GM19468 (cell line): ENCODE measurements around the gene FBXL7.

ENCODE experiments used
- ATAC-seq: cut with Tn5 transposase; IDR thresholded peaks from one replicate; pipeline ENCODE4 v1.9.1; 2021; ENCODE audit warnings: mild to moderate bottlenecking, moderate library complexity, moderate number of reproducible peaks; ENCODE audit not compliant: unreplicated experiment; ENCODE audit errors: extremely low read depth

Gene FBXL7

DNA sequence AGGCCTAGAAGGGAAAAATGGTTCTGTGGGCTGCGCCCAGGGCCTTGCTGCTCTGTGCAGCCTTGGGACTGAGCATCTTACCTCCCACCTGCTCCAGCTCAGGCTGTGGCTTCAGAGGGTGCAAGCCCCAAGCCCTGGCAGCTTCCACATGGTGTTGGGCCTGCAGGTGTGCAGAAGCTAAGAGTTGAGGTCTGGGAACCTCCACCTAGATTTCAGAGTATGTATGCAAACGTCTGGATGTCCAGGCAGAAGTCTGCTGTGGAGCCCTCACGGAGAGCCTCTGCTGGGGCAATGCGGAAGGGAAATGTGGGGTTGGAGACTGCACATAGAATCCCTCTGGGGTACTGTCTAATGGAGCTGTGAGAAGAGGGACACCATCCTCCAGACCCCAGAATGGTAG is 36.0 kb downstream of the FBXL7 start:
- no peak for ATAC-seq

GRCh38 chr5:15538516-15538915 is 38.5 kb downstream of the FBXL7 start:
- ATAC-seq, result no peak

- ATAC-seq, result no peak
These were observed 40.0 kb downstream of the FBXL7 start for GRCh38 chr5:15539951-15540350.

DNA sequence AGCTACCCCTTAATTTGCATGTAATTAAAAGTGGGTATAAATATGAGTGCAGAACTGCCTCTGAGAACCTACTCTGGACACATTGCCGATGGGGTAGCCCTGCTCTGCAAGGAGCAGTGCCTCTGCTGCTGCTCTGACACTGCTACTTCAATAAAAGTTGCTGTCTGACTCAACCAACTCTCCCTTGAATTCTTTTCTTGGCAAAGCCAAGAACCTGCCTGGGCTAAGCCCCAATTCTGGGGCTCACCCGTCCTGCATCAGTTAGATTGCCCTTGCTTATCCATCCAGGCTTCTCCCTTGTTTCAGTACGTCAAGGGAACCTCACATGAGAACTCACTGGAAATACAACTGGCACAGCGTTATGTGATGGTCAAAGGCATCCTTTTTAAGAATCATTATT is 44.1 kb downstream of the FBXL7 start:
- no peak for ATAC-seq

DNA sequence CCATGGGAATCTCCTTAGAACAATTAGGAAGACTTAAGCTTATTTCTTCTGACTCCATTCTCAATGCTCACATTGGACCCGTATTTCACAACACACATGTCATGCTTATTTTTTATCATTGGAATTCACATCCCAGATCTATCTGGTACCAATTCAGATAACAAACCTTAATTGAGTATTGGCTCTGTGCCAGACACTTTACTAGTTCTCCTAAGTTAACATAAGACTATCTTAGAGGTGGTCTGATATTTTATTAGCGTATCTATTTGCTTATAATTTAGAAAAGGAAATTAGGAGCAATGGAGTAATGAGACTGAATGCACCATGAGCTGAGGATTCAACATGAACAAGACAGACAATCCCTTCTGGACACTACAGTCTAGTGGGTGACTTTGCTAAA is 45.1 kb downstream of the FBXL7 start:
- no peak for ATAC-seq

GRCh38 chr5:15547261-15547839 is 47.4 kb downstream of the FBXL7 start:
- ATAC-seq, result no peak

DNA sequence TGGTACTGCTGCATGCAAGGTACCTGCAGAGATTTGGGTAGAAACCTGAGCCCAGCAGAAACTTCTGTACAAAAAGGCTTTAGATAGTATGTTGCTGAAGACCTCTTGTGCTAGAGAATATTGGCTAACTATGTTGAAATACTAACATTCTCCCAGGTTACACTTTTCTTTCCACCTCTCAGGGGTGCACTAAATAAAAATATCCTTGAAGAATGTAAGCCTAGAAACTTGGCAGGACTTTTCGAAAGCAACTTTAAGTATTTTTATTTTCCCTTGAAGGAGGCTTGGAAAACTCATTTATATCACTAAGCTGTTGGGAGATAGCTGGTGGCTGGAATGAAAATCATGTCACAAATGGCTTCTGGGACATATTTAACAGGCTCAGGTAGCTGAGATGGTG is 50.0 kb downstream of the FBXL7 start:
- ATAC-seq, result no peak

GRCh38 chr5:15550502-15551112 is 50.6 kb downstream of the FBXL7 start:
- no peak for ATAC-seq

DNA sequence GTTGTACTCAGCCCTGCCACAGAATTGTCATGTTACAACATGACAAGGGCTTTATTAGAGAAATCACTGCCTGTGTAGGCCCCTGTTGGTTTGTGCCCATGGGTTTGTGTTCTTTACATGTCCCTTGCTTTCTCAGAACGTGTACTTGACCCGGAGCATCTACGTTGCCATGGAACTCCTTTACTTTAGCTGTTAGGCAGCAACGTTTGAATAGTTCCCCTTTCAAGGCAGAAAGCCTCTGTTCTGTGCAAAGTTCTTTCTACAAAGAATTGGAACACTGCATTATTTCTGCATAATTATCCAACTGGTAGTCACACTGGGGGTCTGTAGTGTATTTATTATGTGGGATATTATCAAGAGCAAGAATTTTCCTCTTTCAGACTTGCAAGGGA is 51.1 kb downstream of the FBXL7 start:
- no peak for ATAC-seq

DNA sequence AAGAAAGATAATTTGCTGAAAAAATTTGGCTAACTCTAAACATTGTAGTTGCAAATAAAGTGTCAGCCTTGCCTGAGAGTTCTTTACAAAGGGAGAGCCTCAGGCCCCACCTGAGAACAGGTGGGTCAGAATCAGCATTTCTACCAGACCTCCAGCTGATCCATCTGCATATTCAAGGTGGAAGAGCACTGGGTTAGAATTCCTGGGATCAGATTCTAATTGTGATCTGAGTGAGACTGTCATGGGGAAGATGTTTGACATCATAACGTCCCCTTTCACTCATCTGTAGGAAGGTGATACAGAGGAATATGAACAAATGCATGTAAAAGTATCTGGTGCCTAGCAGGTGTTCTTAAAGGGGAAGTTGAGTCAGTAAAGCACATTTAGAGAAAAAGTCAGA is 54.6 kb downstream of the FBXL7 start:
- ATAC-seq, result no peak

GRCh38 chr5:15555176-15555575 is 55.2 kb downstream of the FBXL7 start:
- no peak for ATAC-seq

DNA sequence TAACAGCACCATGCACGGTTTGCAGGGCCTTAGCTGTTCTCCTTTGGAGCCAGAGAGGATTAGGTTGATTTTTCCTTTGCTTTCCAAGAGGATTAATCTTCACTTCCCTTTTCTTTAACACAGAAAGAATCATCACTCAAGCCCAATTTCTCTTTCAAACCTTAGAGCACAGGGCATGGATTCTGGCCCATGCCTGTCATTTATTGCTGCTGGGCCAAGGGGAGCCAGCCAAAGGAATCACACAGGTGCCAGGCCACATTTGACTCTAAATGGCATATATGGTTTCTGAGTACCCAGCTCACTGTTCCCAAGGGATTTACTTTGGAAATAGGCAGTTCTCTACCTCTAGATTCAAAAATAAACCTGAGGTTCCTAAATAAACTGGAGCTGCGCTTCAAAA is 58.3 kb downstream of the FBXL7 start:
- no peak for ATAC-seq

- ATAC-seq, result no peak
These were observed 58.7 kb downstream of the FBXL7 start for GRCh38 chr5:15558681-15559080.

DNA sequence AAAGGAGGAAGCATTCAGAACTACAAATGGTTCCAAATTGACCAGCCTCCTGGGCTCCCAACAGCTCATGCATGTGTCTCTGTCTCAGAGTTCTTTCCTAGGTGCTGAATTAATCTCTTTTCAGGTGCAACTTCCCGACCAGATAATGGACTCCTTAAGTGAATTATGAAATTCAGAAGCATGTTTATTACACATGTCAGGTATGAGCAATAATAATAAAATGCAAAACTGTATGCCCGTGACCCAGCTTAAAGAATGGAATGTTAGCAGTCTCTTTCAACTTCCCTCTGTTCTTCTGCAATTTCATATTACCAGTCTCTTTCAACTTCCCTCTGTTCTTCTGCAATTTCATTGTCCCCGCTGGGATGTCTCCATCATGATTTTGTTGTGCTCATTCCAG is 60.4 kb downstream of the FBXL7 start:
- ATAC-seq, result no peak

- no peak for ATAC-seq
These were observed 64.5 kb downstream of the FBXL7 start for GRCh38 chr5:15564523-15564922.

DNA sequence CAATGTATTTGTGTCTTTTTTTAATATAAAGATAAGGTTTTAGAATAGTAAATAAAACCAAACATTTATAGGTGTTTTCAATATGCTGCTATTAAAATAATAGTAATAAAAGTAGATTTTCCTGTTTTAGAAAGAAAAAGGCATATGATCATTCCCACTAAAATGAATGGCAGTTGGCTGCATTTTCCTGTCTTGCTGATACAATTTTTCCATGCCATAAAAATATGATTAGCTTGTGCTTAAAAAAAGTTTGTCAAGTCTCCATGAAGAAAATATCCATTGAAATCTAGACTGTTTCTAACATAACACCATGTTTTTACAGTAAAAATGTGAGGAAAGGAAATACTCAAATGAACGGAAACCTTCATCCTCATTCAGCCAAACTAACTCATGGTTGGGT is 65.0 kb downstream of the FBXL7 start:
- no peak for ATAC-seq

DNA sequence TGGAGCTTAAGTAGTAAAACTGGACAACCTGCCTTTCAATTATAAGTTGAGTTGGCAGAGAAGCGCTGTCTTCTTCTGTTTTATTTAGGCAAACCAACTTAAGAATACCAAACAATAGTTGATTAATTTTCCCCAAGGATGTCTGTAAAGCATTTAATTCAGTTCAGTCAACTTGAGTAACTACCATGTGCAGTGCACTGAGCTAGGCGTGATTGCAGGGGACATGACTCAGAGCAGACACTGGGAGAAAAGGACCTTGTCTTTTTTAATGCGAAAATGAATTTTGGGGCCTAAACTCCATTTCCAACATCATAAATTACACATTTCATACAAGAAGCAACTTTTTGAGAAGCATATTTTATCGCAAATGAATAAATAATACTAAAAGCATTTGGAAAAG is 66.3 kb downstream of the FBXL7 start:
- no peak for ATAC-seq

DNA sequence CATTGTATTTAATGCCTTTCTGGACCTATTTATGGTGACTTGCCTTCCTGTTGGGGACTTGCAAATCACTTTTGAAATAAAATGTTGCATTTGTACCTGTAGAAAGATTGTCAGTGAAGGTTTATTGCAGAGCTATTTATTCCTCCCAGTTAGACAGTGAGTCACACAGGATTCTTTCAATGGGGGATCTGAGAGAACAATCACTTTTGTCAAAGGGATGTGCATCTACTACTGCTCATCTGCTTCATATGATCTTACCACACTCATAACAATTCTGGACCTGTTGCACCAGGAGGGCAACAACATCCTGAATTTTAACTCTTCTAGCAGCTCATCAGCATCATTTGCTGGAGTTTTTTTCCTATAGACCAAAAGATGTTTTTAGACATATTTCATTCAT is 66.8 kb downstream of the FBXL7 start:
- ATAC-seq, result no peak

DNA sequence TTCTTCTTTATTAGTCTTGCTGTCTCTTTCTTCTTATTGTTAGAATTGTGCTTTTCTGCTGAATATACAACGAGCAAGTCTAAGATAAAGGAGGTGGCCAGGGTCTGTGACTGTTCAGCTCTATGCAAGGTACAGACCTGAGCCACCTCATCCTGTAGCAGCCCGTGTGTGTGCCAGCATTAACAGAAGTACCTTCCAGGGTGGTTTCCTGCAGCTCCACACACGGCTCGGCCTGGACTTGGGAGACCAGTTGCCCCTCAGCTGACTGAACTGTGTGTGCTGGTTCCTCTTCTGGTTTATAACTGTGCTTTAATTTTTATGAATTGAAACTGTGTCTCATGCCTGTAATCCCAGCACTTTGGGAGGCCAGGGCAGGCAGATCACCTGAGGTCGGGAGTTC is 70.5 kb downstream of the FBXL7 start:
- ATAC-seq, result no peak

GRCh38 chr5:15571081-15571480 is 71.1 kb downstream of the FBXL7 start:
- ATAC-seq, result no peak

- ATAC-seq, result no peak
These were observed 71.6 kb downstream of the FBXL7 start for GRCh38 chr5:15571618-15572017.

DNA sequence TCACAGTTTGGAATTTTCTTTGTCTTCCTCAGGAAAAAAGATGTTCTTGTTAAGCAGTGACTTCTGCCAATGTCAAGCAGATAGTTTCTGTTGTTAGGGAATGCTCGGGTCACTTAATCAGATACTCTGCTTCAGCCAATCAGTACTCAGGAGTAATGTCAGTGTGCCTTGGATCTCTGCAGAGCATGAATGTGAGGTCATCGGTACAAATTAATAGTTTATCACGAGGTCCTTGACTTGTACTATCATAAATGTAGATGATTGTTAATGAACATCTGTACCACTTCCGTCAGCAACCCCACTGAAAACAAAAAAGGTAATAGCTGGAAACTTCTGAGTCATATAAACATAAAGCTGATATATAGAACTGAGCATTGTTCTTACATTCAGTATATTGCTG is 73.6 kb downstream of the FBXL7 start:
- ATAC-seq, result no peak

DNA sequence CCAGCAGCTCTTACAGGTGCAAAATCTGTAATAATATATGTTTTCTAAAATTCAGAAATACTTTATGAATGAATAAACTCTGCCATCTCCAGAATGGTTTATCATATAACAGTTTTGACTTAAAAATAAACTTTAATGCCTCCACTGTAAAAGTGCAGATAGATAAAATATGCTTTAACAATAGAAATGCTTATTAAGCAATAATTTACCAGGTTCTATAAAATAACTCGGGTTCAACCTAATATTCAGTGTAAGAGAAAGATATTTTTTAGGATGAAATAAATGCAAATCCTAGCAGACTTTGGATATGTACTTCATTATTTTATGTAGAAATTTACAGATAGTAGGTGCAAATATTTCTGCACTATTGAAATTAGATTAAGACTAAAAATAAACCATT is 74.1 kb downstream of the FBXL7 start:
- ATAC-seq, result no peak
